Measurements from ENCODE around the gene KRTAP19-7.

Gene KRTAP19-7

DNA sequence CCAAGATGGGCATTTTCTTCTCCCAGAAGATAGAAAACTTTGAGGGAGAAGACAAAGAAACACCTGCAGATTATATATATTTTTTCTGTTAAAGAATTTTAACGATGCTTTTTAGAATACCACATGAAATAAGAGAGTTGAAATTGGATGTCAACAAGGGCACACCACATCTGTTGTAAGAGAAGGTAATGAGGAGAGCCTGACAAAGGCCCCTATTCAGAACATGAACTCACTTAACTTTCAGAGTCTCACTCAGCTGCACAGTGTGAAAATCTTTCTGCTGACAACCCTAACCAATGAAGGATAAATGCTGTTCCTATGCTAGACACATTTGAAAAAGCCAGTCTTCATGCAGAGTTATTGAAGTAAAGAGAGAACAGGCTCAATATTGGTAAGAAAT is 21.8 kb upstream of the KRTAP19-7 start:
- H3K4me3 ChIP-seq (ENCODE audit: low read length), result no peak overlapping the region
- no peak for DNase-seq (ENCODE audit: low read depth)
- TF ChIP-seq, protein P1, sequence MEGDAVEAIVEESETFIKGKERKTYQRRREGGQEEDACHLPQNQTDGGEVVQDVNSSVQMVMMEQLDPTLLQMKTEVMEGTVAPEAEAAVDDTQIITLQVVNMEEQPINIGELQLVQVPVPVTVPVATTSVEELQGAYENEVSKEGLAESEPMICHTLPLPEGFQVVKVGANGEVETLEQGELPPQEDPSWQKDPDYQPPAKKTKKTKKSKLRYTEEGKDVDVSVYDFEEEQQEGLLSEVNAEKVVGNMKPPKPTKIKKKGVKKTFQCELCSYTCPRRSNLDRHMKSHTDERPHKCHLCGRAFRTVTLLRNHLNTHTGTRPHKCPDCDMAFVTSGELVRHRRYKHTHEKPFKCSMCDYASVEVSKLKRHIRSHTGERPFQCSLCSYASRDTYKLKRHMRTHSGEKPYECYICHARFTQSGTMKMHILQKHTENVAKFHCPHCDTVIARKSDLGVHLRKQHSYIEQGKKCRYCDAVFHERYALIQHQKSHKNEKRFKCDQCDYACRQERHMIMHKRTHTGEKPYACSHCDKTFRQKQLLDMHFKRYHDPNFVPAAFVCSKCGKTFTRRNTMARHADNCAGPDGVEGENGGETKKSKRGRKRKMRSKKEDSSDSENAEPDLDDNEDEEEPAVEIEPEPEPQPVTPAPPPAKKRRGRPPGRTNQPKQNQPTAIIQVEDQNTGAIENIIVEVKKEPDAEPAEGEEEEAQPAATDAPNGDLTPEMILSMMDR (IDR thresholded peaks at IDR 0.05; ENCODE audit: insufficient read depth, low read depth, low read length, missing control alignments), result no peak

DNA sequence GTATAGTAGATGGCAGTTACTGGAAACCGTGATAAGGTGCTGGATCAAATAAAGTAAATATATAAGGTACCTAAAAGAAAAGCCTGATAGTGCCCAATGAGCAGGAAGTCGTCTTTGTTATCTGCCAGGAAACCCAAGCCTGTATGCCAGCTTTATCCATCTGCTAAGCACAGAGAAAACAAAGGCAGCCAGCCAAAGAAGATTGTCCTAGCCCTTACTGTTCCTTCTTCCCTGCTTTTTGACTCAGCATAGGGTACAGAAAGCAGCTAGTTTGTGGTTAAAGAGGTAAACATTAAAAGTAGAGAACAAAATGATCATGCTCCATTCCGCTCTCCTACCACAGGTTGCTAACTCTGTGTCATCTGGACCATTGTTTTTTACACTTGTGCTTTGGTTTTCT is 19.0 kb upstream of the KRTAP19-7 start:
- TF ChIP-seq, protein P1 (IDR thresholded peaks at IDR 0.05; ENCODE audit: insufficient read depth, low read depth, low read length, missing control alignments), result no peak
- no peak for DNase-seq (ENCODE audit: low read depth)
- H3K4me3 ChIP-seq (ENCODE audit: low read length), result no peak overlapping the region

DNA sequence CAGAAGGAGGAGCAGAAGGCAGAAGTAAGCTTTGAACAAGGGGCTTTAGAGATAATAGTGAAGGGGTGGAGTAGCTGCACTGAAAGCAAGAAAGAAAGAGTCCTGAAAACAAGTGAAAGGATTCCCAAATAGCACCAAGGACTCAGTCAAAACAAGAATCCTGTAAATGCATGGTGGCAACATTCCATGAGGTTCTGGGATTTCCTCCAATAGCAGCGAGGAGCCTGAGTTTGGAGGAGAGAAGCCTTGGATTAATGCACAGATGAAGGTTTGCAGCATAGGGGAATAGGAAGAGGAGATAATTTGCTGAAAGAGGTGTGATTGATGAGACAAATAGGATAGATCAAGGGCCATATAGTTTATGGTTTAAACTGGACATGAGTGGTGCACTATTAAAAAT is 18.2 kb upstream of the KRTAP19-7 start:
- no peak overlapping the region for H3K4me3 ChIP-seq (ENCODE audit: low read length)
- TF ChIP-seq, protein P1 (IDR thresholded peaks at IDR 0.05; ENCODE audit: insufficient read depth, low read depth, low read length, missing control alignments), result no peak
- DNase-seq (ENCODE audit: low read depth), result no peak

DNA sequence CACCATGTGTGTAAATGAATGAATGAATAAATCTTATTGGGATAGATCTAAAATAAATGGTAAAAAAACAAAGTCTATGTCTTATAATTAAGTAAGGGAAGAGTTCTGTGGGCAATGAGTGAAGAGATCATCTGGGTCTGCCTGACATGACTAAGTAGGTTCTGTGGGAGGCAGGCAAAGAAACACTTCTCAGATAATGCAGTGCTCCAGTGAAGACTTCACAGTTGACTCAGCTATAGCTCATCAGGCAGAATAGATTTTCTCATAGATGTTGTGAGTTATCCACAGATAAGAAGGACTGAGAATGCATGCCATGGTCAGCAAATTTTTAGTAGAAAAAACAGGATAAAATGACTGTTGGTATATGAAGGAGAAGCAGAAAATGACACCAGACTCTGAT is 16.7 kb upstream of the KRTAP19-7 start:
- peak; percentile 1 for DNase-seq (ENCODE audit: low read depth)
- H3K4me3 ChIP-seq (ENCODE audit: low read length), result no peak overlapping the region

DNA sequence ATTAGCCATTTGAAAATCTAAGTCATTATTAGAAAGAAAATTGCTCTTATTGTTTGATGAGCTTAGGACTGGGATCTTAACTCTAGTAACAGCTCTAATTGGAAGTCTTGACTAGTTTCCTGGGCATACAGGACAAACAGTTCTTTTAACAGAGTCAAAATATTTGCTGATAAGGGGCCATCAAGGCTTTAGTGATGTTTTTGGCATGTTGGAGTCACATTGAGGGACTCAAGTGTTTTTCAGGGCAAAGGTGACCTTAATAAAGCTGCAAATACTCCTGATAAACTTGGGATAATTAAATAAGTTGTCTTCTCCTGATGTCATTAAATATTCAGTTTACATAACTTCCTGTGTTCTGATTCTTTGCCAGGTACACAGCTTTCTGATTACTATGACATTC is 6.5 kb upstream of the KRTAP19-7 start:
- H3K4me3 ChIP-seq (ENCODE audit: low read length), result no peak overlapping the region
- TF ChIP-seq, protein P1 (IDR thresholded peaks at IDR 0.05; ENCODE audit: insufficient read depth, low read depth, low read length, missing control alignments), result no peak

More for the DNA sequence above, 16.7 kb upstream of the KRTAP19-7 start:
- TF ChIP-seq, protein P1 (IDR thresholded peaks at IDR 0.05; ENCODE audit: insufficient read depth, low read depth, low read length, missing control alignments), result no peak

DNA sequence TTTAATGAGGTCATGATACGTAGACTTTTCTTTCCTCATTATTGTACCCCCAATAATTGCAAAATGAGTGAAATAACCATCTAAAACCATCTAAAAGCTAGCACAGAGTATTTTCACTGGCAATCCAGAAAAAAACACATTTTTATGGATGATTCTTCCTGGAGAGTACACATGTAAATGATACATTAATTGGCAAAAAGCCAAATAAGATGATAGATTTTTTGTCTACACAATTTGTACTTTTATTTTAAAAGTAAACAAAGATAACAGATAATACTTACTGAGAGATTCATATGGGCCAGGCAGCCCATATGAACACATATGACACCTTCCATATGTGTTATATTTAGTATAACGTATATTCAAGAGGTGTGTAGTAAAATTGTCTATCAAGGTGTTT is 2.5 kb upstream of the KRTAP19-7 start:
- H3K4me3 ChIP-seq (ENCODE audit: low read length), result no peak overlapping the region
- no peak for DNase-seq (ENCODE audit: low read depth)
- TF ChIP-seq, protein P1 (IDR thresholded peaks at IDR 0.05; ENCODE audit: insufficient read depth, low read depth, low read length, missing control alignments), result no peak

More for the DNA sequence above, 6.5 kb upstream of the KRTAP19-7 start:
- DNase-seq (ENCODE audit: low read depth), result no peak

DNA sequence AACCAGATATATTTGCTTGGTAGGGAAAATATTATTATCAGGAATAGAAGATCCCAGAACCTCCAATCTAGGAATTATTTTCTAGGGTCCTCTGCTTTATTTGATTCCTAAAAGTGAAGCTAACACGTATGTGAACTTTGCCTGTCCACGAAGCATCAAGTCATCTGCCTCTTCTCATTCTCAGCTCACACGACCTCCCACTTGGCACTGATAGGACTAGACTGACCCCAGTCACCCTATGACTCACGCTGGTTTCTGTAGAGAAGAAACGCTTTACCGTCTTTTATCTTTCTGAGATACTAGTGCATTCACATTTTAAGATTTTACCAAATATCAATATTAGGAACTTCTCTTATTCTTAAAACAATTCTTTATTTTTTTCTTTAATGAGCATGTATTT is 2.0 kb upstream of the KRTAP19-7 start:
- H3K4me3 ChIP-seq (ENCODE audit: low read length), result no peak overlapping the region
- TF ChIP-seq, protein P1 (IDR thresholded peaks at IDR 0.05; ENCODE audit: insufficient read depth, low read depth, low read length, missing control alignments), result no peak
- no peak for DNase-seq (ENCODE audit: low read depth)
